Loucy (cell line): Measurements from ENCODE around the gene RCN1.
A peak's percentile ranks its signal among the peaks of the same experiment; 100 is the strongest.

Experiments used
- H2AFZ ChIP-seq: fragments of 200-600 bp; sonication (generic); 2 replicates; pipeline ENCODE4 v1.6.0; 2016; ENCODE audit warnings: antibody characterized with exemption, mild to moderate bottlenecking, low read length, moderate library complexity
- H3F3A ChIP-seq: fragments of 200-600 bp; 2 replicates; pipeline ENCODE4 v1.6.0; 2016; ENCODE audit warnings: antibody characterized with exemption, low read depth, mild to moderate bottlenecking
- H3K27me3 ChIP-seq: fragments of 200-600 bp; sonication (generic); 2 replicates; pipeline ENCODE4 v1.6.1; 2014; ENCODE audit warnings: low read length, mild to moderate bottlenecking; ENCODE audit not compliant: insufficient read depth, poor library complexity, severe bottlenecking
- H3K36me3 ChIP-seq: fragments of 200-600 bp; sonication (generic); 2 replicates; pipeline ENCODE4 v1.6.1; 2016; ENCODE audit warnings: low read length; ENCODE audit not compliant: insufficient read depth
- H3K4me1 ChIP-seq: fragments of 200-600 bp; sonication (generic); 2 replicates; pipeline ENCODE4 v1.5.1; 2014; ENCODE audit warnings: low read length, mild to moderate bottlenecking; ENCODE audit not compliant: insufficient read depth, poor library complexity, severe bottlenecking
- H3K4me2 ChIP-seq: fragments of 200-600 bp; sonication (generic); 2 replicates; pipeline ENCODE4 v1.6.0; 2014; ENCODE audit warnings: antibody characterized with exemption, low read length, low read depth, mild to moderate bottlenecking; ENCODE audit not compliant: poor library complexity, severe bottlenecking
- H3K4me3 ChIP-seq: fragments of 200-600 bp; sonication (generic); 2 replicates; pipeline ENCODE4 v1.5.1; 2014; ENCODE audit warnings: low read length, mild to moderate bottlenecking, mixed read lengths; ENCODE audit not compliant: poor library complexity, severe bottlenecking
- H3K79me2 ChIP-seq: fragments of 200-600 bp; sonication (generic); 2 replicates; pipeline ENCODE4 v1.6.1; 2014; ENCODE audit warnings: low read length; ENCODE audit not compliant: insufficient read depth
- H3K9ac ChIP-seq: fragments of 200-600 bp; sonication (generic); 2 replicates; pipeline ENCODE4 v1.6.0; 2014; ENCODE audit warnings: mild to moderate bottlenecking, low read depth, low read length, moderate library complexity; ENCODE audit not compliant: poor library complexity, severe bottlenecking
- H3K9me2 ChIP-seq: fragments of 200-600 bp; sonication (generic); replicated peaks from 2 replicates; pipeline ENCODE4 v1.6.1; 2016; ENCODE audit warnings: low read depth, low read length, mixed read lengths
- H3K9me3 ChIP-seq: fragments of 200-600 bp; sonication (generic); 2 replicates; pipeline ENCODE4 v1.6.1; 2014; ENCODE audit warnings: mild to moderate bottlenecking, antibody characterized with exemption, low read length, low read depth; ENCODE audit not compliant: insufficient read depth
- H4K20me1 ChIP-seq: fragments of 200-600 bp; sonication (generic); 2 replicates; pipeline ENCODE4 v1.6.0; 2014; ENCODE audit warnings: antibody characterized with exemption, low read length, mild to moderate bottlenecking; ENCODE audit not compliant: insufficient read depth, poor library complexity, severe bottlenecking
- EZH2phosphoT487 ChIP-seq: fragments of 200-600 bp; IDR thresholded peaks from 2 replicates; pipeline ENCODE4 v1.6.1; 2018; ENCODE audit warnings: antibody characterized with exemption, mild to moderate bottlenecking, moderate library complexity, borderline replicate concordance
- TF ChIP-seq, protein P1 (sequence below): fragments of 200-600 bp; sonication (generic); conservative IDR thresholded peaks from 2 replicates; pipeline ENCODE4 v1.5.1; 2014; ENCODE audit warnings: mild to moderate bottlenecking, antibody characterized with exemption, low read length

Gene RCN1

DNA sequence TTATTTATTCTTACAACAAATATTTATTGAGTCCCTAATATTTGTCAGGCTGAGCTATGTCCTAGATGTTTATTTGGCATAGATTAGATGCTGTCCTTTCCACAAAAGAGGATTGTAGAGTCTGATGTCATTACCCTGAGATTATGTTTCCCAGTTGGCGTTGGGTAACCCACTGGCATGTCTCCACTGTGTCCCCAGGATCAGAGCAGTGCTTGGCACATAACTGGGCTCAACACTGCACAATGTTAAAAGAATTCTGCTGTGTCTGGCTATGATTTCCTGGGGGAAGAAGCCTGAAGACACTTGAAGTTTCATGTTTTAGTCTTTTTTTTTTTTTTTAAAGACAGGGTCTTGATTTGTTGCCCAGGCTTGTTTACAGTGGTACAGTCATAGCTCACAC is 4.0 kb downstream of the RCN1 start:
- no peak overlapping the region for H3K9ac ChIP-seq
- 0 out of 2 replicates have a peak, but pooled peaks cover 5% of the 10 kb centered on the region for H3F3A ChIP-seq
- no peaks in the 10 kb centered on the region for H3K9me2 ChIP-seq
- peaks cover 27% of the 10 kb centered on the region; the same call in 1 of the 2 replicates for H3K36me3 ChIP-seq
- no peaks in the 10 kb centered on the region for H3K27me3 ChIP-seq
- H3K4me3 ChIP-seq: peak overlapping the region; percentile 94
- TF ChIP-seq EZH2phosphoT487: no peak
- TF ChIP-seq, protein P1, sequence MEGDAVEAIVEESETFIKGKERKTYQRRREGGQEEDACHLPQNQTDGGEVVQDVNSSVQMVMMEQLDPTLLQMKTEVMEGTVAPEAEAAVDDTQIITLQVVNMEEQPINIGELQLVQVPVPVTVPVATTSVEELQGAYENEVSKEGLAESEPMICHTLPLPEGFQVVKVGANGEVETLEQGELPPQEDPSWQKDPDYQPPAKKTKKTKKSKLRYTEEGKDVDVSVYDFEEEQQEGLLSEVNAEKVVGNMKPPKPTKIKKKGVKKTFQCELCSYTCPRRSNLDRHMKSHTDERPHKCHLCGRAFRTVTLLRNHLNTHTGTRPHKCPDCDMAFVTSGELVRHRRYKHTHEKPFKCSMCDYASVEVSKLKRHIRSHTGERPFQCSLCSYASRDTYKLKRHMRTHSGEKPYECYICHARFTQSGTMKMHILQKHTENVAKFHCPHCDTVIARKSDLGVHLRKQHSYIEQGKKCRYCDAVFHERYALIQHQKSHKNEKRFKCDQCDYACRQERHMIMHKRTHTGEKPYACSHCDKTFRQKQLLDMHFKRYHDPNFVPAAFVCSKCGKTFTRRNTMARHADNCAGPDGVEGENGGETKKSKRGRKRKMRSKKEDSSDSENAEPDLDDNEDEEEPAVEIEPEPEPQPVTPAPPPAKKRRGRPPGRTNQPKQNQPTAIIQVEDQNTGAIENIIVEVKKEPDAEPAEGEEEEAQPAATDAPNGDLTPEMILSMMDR: no peak
- peak overlapping the region; percentile 92 for H3K4me2 ChIP-seq
- H4K20me1 ChIP-seq: peaks cover 44% of the 10 kb centered on the region
- peaks cover 34% of the 10 kb centered on the region for H3K4me1 ChIP-seq
- no peaks in the 10 kb centered on the region for H3K9me3 ChIP-seq
- no peak overlapping the region for H2AFZ ChIP-seq
- H3K79me2 ChIP-seq: peaks cover 70% of the 10 kb centered on the region

DNA sequence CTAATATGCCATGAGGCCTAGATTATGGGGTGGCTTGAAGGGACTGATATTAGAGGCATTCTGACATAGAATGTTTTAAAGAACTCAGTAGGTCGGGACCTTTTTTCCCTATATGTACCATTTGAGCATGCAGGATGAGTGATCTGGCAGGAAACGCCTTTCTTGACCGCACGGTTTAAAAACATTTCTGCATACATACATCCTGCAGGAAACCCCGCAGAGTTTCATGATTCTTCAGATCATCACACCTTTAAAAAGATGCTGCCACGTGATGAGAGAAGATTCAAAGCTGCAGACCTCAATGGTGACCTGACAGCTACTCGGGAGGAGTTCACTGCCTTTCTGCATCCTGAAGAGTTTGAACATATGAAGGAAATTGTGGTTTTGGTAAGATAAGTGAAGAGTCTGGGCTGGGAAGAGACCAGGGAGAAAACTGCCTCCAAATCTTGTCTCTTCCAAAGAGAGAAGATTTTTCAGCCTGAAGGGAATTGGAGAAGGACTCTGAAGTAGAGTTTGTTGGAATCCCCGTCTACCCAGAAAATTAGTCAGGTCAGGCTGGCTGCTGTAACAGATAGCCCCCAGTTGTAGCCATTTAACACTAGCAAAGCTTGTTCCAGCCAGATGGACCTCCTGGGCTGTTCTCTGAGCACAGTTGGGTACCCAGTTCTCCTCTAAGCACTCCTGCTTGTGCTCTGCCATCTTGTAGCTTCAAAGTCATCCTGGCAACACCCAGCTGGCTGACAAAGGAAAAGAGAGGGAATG is 7.4 kb downstream of the RCN1 start:
- H3K4me1 ChIP-seq: peaks cover 17% of the 10 kb centered on the region
- no peak overlapping the region for H3K4me2 ChIP-seq
- H3K4me3 ChIP-seq: no peak overlapping the region
- no peak overlapping the region for H3K9ac ChIP-seq
- peaks cover 61% of the 10 kb centered on the region; the same call in 1 of the 2 replicates for H3K36me3 ChIP-seq
- H3F3A ChIP-seq: no peaks in the 10 kb centered on the region
- peaks cover 30% of the 10 kb centered on the region for H4K20me1 ChIP-seq
- no peaks in the 10 kb centered on the region for H3K27me3 ChIP-seq
- peaks cover 49% of the 10 kb centered on the region for H3K79me2 ChIP-seq
- H2AFZ ChIP-seq: no peak overlapping the region
- TF ChIP-seq EZH2phosphoT487: no peak
- TF ChIP-seq, protein P1: no peak
- H3K9me3 ChIP-seq: no peaks in the 10 kb centered on the region
- H3K9me2 ChIP-seq: no peaks in the 10 kb centered on the region

DNA sequence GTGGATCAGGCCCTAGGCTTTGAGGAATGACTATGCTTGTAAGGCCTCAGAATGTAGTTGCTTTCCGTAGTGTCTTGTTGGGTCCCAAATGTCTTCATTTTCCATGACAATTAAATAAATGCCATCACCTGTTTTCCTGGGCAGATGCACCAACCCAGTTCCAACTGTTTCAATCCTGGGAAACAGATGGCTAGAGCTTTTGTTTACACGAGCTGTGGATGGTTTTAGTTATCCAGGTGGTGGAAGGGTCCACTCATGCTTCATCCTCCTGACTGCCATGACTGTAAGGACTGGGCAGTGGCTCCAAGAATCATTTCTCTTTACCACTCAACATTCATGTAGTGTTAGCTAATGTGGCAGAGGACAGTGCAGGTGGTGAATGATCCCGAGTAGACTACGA is 8.6 kb downstream of the RCN1 start:
- H3K79me2 ChIP-seq: peaks cover 37% of the 10 kb centered on the region

More for the DNA sequence above, 8.6 kb downstream of the RCN1 start:
- Histone ChIP-seq H3K9ac (no peak overlapping the region), H3K27me3 (no peaks in the 10 kb centered on the region), H3K9me3 (no peaks in the 10 kb centered on the region), H4K20me1 (peaks cover 19% of the 10 kb centered on the region), H3F3A (no peaks in the 10 kb centered on the region), H3K4me3 (no peak overlapping the region), H3K9me2 (no peaks in the 10 kb centered on the region), H3K4me2 (no peak overlapping the region), H3K36me3 (peaks cover 71% of the 10 kb centered on the region; the same call in 1 of the 2 replicates), H2AFZ (no peak overlapping the region), H3K4me1 (peaks cover 10% of the 10 kb centered on the region)
- TF ChIP-seq, protein P1: no peak
- TF ChIP-seq EZH2phosphoT487: no peak
